K562 (cell line): Measurements from ENCODE around the gene ANKRD33. TPM values are rescaled to one million over a fixed set of nuclear protein-coding genes. Genes with fewer than 3 reads are reported as not detected.
"Not testable (repeated sequence)": the region's sequence is repeated elsewhere in the genome, so short reads cannot be mapped to it uniquely, and the experiment has no call there.

Source experiments
- ATAC-seq: fragments of 200-7000 bp; cut with Tn5 transposase; 3 replicates; pipeline ENCODE4 v1.9.1; 2020; ENCODE audit warnings: moderate library complexity
- BruUV-seq: library from RNA; stranded (reverse); fragments of 400-500 nt; replicated peaks from 2 replicates; lab custom pipeline; 2021; lab: Mats Ljungman, UMichigan
- CTCF ChIA-PET: fragments of 300-600 bp; formaldehyde crosslinking; extraction: SDS; loops from one replicate; lab custom pipeline; 2021; ENCODE audit warnings: low intra/inter-chr PET ratio; lab: Yijun Ruan, JAX
- POLR2A ChIA-PET: fragments of 300-600, 350-650 bp; sonication (Branson Sonifier 250); formaldehyde crosslinking; extraction: SDS; loops from one replicate; lab custom pipeline; 2021; ENCODE audit warnings: antibody characterized with exemption, inconsistent platforms; lab: Yijun Ruan, JAX
- DNase-seq, 4 experiments: peaks; one replicate each; pipeline versions ENCODE4 v3.0.0 to v3.0.0-alpha.2; 2011 to 2018; ENCODE audit warnings: low spot score in 3 of 4, mixed read lengths in 3 of 4; ENCODE audit errors: extremely low read depth in 1 of 4
- FAIRE-seq: peaks from 2 replicates; lab custom pipeline; 2011; peaks lifted over from hg19 to GRCh38; lab: Jason Lieb, UNC
- H2AFZ ChIP-seq: 2 replicates; pipeline ENCODE4 v1.6.0; 2011; ENCODE audit warnings: low read depth, low read length, control low read depth, inconsistent platforms
- H3K27ac ChIP-seq: fragments of 200-600 bp; 3 replicates; pipeline ENCODE4 v1.8.0; 2011; ENCODE audit warnings: low read depth, mild to moderate bottlenecking, control low read depth, inconsistent platforms, low read length, moderate library complexity, mixed read lengths; ENCODE audit errors: extremely low read depth
- H3K27me3 ChIP-seq, 2 experiments: fragments of 300-600 bp in 1 of 2; 2 replicates in 1 of 2; 3 replicates in 1 of 2; pipeline versions ENCODE4 v1.6.0 to v1.8.0; 2011; ENCODE audit warnings: inconsistent platforms in 2 of 2, low read length in 2 of 2, mild to moderate bottlenecking in 1 of 2, mixed read lengths in 1 of 2, moderate library complexity in 1 of 2; ENCODE audit not compliant: control insufficient read depth in 2 of 2, insufficient read depth in 2 of 2
- H3K36me3 ChIP-seq: fragments of 300-600 bp; 3 replicates; pipeline ENCODE4 v1.8.0; 2011; ENCODE audit warnings: mild to moderate bottlenecking, low read length, inconsistent platforms; ENCODE audit not compliant: control insufficient read depth, insufficient read depth
- H3K4me1 ChIP-seq, 2 experiments: fragments of 200-600 bp in 1 of 2; replicated peaks in 1 of 2; 2 replicates in 1 of 2; 3 replicates in 1 of 2; pipeline versions ENCODE4 v1.5.1 to v1.8.0; 2011; ENCODE audit warnings: inconsistent platforms in 2 of 2, low read length in 2 of 2, mild to moderate bottlenecking in 1 of 2, mixed read lengths in 1 of 2, moderate library complexity in 1 of 2; ENCODE audit not compliant: control insufficient read depth in 2 of 2, insufficient read depth in 2 of 2
- H3K4me2 ChIP-seq: 2 replicates; pipeline ENCODE4 v1.6.1; 2011; ENCODE audit warnings: low read length, control low read depth, inconsistent platforms, mixed read lengths; ENCODE audit not compliant: insufficient read depth
- H3K4me3 ChIP-seq: fragments of 200-600 bp; sonication (generic), shearing (Covaris generic); 2 replicates; pipeline ENCODE4 v1.5.1; 2016; ENCODE audit warnings: control low read depth, inconsistent platforms
- H3K79me2 ChIP-seq: fragments of 200-600 bp; 3 replicates; pipeline ENCODE4 v1.8.0; 2011; ENCODE audit warnings: low read length, inconsistent platforms; ENCODE audit not compliant: control insufficient read depth, insufficient read depth
- H3K9ac ChIP-seq, 2 experiments: 2 replicates each; pipeline versions ENCODE4 v1.6.0 to v1.6.1; 2011; ENCODE audit warnings: low read depth in 2 of 2, low read length in 2 of 2, control low read depth in 1 of 2, inconsistent platforms in 1 of 2, mild to moderate bottlenecking in 1 of 2, mixed read lengths in 1 of 2; ENCODE audit not compliant: insufficient read depth in 1 of 2
- H3K9me1 ChIP-seq: one replicate; pipeline ENCODE4 v1.6.0; 2011; ENCODE audit warnings: inconsistent platforms, mild to moderate bottlenecking, low read length, moderate library complexity; ENCODE audit not compliant: control insufficient read depth, insufficient read depth
- H3K9me3 ChIP-seq: replicated peaks from 2 replicates; pipeline ENCODE4 v1.5.1; 2011; ENCODE audit warnings: low read depth, low read length, inconsistent platforms; ENCODE audit not compliant: control insufficient read depth, insufficient read depth
- H4K20me1 ChIP-seq: replicated peaks from 2 replicates; pipeline ENCODE4 v1.6.1; 2011; ENCODE audit warnings: low read length, inconsistent platforms, mixed read lengths; ENCODE audit not compliant: control insufficient read depth, insufficient read depth
- ADNP ChIP-seq: fragments of 200-800 bp; sonication (Bioruptor generic); IDR thresholded peaks from 2 replicates; pipeline ENCODE4 v1.6.1; 2016; ENCODE audit warnings: missing genetic modification characterization, missing compliant biosample characterization
- CBFA2T2 ChIP-seq: fragments of 450-650 bp; conservative IDR thresholded peaks from 2 replicates; pipeline ENCODE4 v1.6.1; 2017; ENCODE audit warnings: mild to moderate bottlenecking
- DDX20 ChIP-seq: fragments of 450-650 bp; IDR thresholded peaks from 2 replicates; pipeline ENCODE4 v1.6.1; 2016; ENCODE audit warnings: missing genetic modification characterization, low read depth, mild to moderate bottlenecking, missing compliant biosample characterization, moderate library complexity
- GTF2A2 ChIP-seq: IDR thresholded peaks from 2 replicates; pipeline ENCODE4 v1.6.1; 2016; ENCODE audit warnings: mild to moderate bottlenecking, missing genetic modification characterization, missing compliant biosample characterization
- KDM1A ChIP-seq, 2 experiments: fragments of 450-650 bp; IDR thresholded peaks; 2 replicates each; pipeline ENCODE4 v1.6.1; 2016; ENCODE audit warnings: mild to moderate bottlenecking in 2 of 2
- NR2C1 ChIP-seq, 2 experiments: fragments of 450-650 bp; IDR thresholded peaks; 2 replicates each; pipeline ENCODE4 v1.6.1; 2017; ENCODE audit warnings: mild to moderate bottlenecking in 2 of 2, antibody characterized with exemption in 1 of 2, inconsistent platforms in 1 of 2, missing compliant biosample characterization in 1 of 2, missing genetic modification characterization in 1 of 2
- NR2C2 ChIP-seq, 2 experiments: fragments of 200-800 bp in 1 of 2; sonication (Bioruptor generic) in 1 of 2; sonication (generic) in 1 of 2; formaldehyde crosslinking in 1 of 2; IDR thresholded peaks; 2 replicates each; pipeline versions ENCODE4 v1.6.1 to v1.8.0; 2016 to 2022; ENCODE audit warnings: mild to moderate bottlenecking in 1 of 2, missing compliant biosample characterization in 1 of 2, missing genetic modification characterization in 1 of 2, missing genetic modification reagents in 1 of 2
- PYGO2 ChIP-seq: fragments of 450-650 bp; IDR thresholded peaks from 2 replicates; pipeline ENCODE4 v1.6.1; 2016; ENCODE audit warnings: mild to moderate bottlenecking, missing genetic modification characterization, moderate library complexity, missing compliant biosample characterization
- RAD51 ChIP-seq: fragments of 450-650 bp; IDR thresholded peaks from 2 replicates; pipeline ENCODE4 v1.7.1; 2016; ENCODE audit warnings: low read depth, mild to moderate bottlenecking, borderline replicate concordance
- RBM25 ChIP-seq: fragments of 200-400 bp; formaldehyde crosslinking; IDR thresholded peaks from 2 replicates; pipeline ENCODE4 v1.6.1; 2018; ENCODE audit warnings: low read length, low read depth, moderate library complexity; ENCODE audit not compliant: severe bottlenecking
- SMAD4 ChIP-seq: fragments of 250-450 bp; sonication (Bioruptor Pico); conservative IDR thresholded peaks from 2 replicates; pipeline ENCODE4 v1.8.0; 2021; ENCODE audit warnings: inconsistent platforms, mild to moderate bottlenecking, moderate library complexity
- TRIM24 ChIP-seq, 2 experiments: fragments of 450-650 bp; IDR thresholded peaks; 2 replicates each; pipeline ENCODE4 v1.6.1; 2016
- ZNF507 ChIP-seq: conservative IDR thresholded peaks from 2 replicates; pipeline ENCODE4 v1.6.1; 2017; ENCODE audit warnings: missing genetic modification characterization, missing compliant biosample characterization
- WGBS: fragments of 100-300 bp; shearing (Covaris generic); methylation state at CpG from one replicate; pipeline ENCODE4 v1.1.6; 2016; ENCODE audit warnings: low coverage, mixed read lengths; ENCODE audit not compliant: insufficient coverage; ENCODE audit errors: missing lambda C conversion rate; 5-methylcytosine and 5-hydroxymethylcytosine counted together
- in situ Hi-C: fragments of 300-500 bp; cut with MboI; formaldehyde crosslinking; loops from 4 replicates; pipeline ENCODE4 v1.15.0; 2018; ENCODE audit warnings: inconsistent platforms, mixed read lengths
- intact Hi-C: fragments of 100-400 bp; cut with micrococcal nuclease; formaldehyde crosslinking; loops from 2 replicates; pipeline ENCODE4 v1.14.2; 2022
- polyA plus RNA-seq, 8 experiments: library from polyadenylated mRNA; depleted of rRNA in 4 of 8; stranded (reverse) in 5 of 8; unstranded in 3 of 8; fragments of >200 nt; fragmentation: Nextera tagmentation in 2 of 8; fragmentation: Illumina TruSeq in 1 of 8; extraction: Ambion mirVana in 2 of 8; extraction: Trizol in 1 of 8; gene quantifications; 2 replicates each; pipeline versions ENCODE4 v1.2.1 to v1.2.3, GENCODE V29; 2011 to 2014; ENCODE audit warnings: inconsistent platforms in 1 of 8, missing spikeins in 1 of 8
- total RNA-seq, 7 experiments: library from RNA; depleted of rRNA in 6 of 7; stranded (reverse); fragments of >200 nt in 6 of 7; fragmentation: Illumina TruSeq in 2 of 7; extraction: Trizol in 2 of 7; gene quantifications; 2 replicates each; pipeline versions ENCODE4 v1.2.1 to v1.2.3, GENCODE V29; 2011 to 2021; ENCODE audit warnings: low replicate concordance in 1 of 7
- TF ChIP-seq, protein P1 (sequence below), 3 experiments: fragments of 200-800 bp in 1 of 3; sonication (Bioruptor generic) in 1 of 3; sonication (generic) in 1 of 3; formaldehyde crosslinking in 1 of 3; IDR thresholded peaks; 2 replicates each; pipeline versions ENCODE4 v1.6.1 to v1.8.0; 2016 to 2022; ENCODE audit warnings: mild to moderate bottlenecking in 2 of 3, missing compliant biosample characterization in 2 of 3, missing genetic modification characterization in 2 of 3, missing genetic modification reagents in 1 of 3
- TF ChIP-seq, protein P2 (sequence below): fragments of 250-450 bp; sonication (Bioruptor Pico); IDR thresholded peaks from 2 replicates; pipeline ENCODE4 v1.8.0; 2022; ENCODE audit warnings: moderate library complexity, mild to moderate bottlenecking, inconsistent platforms

ANKRD33 gene
- total and polyA plus RNA-seq, 9 of the 15 experiments (the other 6 are each of a cell fraction or from before 2014, with no cell fraction given): 0.04 to 0.11 (median 0.07) TPM; not detected in 4

DNA sequence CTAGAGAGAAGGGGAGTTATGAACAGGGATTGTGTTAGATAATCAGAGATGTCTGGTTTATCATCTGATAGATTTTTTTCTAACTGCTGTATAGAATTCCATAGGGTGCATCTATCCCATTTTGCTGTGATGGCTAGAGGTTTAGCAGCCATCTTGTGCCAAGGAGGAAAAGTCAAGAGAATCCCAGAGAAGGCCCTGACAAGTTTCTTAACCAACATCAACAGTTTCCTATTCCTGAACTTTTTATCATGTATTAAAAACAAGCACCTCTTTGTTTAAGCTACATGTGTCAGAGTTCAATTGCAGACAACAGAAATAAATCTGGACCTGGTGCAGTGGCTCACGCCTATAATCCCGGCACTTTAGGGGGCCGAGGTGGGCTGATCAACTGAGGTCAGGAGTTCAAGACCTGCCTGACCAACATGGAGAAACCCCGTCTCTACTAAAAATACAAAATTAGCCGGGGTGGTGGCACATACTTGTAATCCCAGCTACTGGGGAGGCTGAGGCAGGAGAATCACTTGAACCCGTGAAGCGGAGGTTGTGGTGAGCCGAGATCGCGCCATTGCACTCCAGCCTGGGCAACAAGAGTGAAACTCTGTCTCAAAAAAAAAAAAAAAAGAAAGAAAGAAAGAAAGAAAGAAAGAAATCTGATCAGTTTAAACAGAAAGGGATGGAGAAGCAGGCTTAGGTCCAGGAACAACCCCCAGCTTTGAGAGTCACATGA lies 2.4 kb upstream of the ANKRD33 start:
- CTCF ChIA-PET; intact Hi-C loops; BruUV-seq; in situ Hi-C loops; H3K9ac ChIP-seq; ATAC-seq; FAIRE-seq; H3K36me3 ChIP-seq; H4K20me1 ChIP-seq; H3K4me3 ChIP-seq; DNase-seq; H3K9me1 ChIP-seq; H3K9me3 ChIP-seq; H3K79me2 ChIP-seq; H3K27me3 ChIP-seq; TF ChIP-seq NR2C2 (CRISPR knock-in tag; IDR thresholded peaks at IDR 0.05); NR2C1 (IDR thresholded peaks at IDR 0.05): not testable (repeated sequence)
- Histone ChIP-seq H3K4me2 (peak overlapping the region; percentile 34), H3K27ac (peak overlapping the region; percentile 63; the same call in 1 of the 3 replicates), H2AFZ (peak overlapping the region; percentile 74), H3K4me1 (peaks cover 28 to 30% of the 10 kb centered on the region in 2 experiments)
- POLR2A ChIA-PET: interaction anchor here (0.6 to 1.3 kb wide), 3 partner anchors 10 to 16 kb away, joined by 3 to 4 read pairs (median 3); no protein-coding TSS in a partner anchor
- WGBS: 79% methylated on average over 10 of the region's 10 CpGs
- TF ChIP-seq ADNP (tag): 0 out of 2 replicates have a peak, but pooled peaks have one; percentile 14
- TF ChIP-seq PYGO2 (tag): 0 out of 2 replicates have a peak, but pooled peaks have one; percentile 8
- peak; percentile 40; the same call in 1 of the 2 replicates for TF ChIP-seq CBFA2T2
- TF ChIP-seq, protein P1, sequence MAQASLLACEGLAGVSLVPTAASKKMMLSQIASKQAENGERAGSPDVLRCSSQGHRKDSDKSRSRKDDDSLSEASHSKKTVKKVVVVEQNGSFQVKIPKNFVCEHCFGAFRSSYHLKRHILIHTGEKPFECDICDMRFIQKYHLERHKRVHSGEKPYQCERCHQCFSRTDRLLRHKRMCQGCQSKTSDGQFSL (CRISPR knock-in tag; IDR thresholded peaks at IDR 0.05): not testable (repeated sequence)
- TF ChIP-seq, protein P1 (tag; IDR thresholded peaks at IDR 0.05): 0 out of 4 replicates have a peak, but pooled peaks of 1 of the 2 experiments have one; percentile 64
- TF ChIP-seq KDM1A (IDR thresholded peaks at IDR 0.05): peak in 1 of 2 experiments; percentile 59; a peak in 1 of 4 replicates
- TF ChIP-seq NR2C2 (tag; IDR thresholded peaks at IDR 0.05): peak; percentile 13; the same call in 1 of the 2 replicates
- TF ChIP-seq SMAD4 (CRISPR knock-in tag): peak; percentile 16; the same call in 1 of the 2 replicates
- 0 out of 2 replicates have a peak, but pooled peaks have one; percentile 70 for TF ChIP-seq DDX20 (tag)
- TF ChIP-seq, protein P2, sequence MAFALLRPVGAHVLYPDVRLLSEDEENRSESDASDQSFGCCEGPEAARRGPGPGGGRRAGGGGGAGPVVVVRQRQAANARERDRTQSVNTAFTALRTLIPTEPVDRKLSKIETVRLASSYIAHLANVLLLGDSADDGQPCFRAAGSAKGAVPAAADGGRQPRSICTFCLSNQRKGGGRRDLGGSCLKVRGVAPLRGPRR: 0 out of 2 replicates have a peak, but pooled peaks have one; percentile 8
- 0 out of 2 replicates have a peak, but pooled peaks have one; percentile 88 for TF ChIP-seq RAD51
- TF ChIP-seq ZNF507 (tag): 0 out of 2 replicates have a peak, but pooled peaks have one; percentile 14
- TF ChIP-seq GTF2A2 (tag): peak; percentile 40; the same call in 1 of the 2 replicates
- TF ChIP-seq RBM25: peak; percentile 19
- TF ChIP-seq NR2C1 (tag; IDR thresholded peaks at IDR 0.05): peak; percentile 16; the same call in 1 of the 2 replicates
- TF ChIP-seq TRIM24 (IDR thresholded peaks at IDR 0.05): peak; percentile 38 to 44; a peak in 2 of 4 replicates
